Pancreas (tissue), 10 donors: ENCODE measurements around the gene ZNF462. TPM values are rescaled to one million over a fixed set of nuclear protein-coding genes. Genes with fewer than 3 reads are reported as not detected.
A peak's percentile ranks its signal among the peaks of the same experiment; 100 is the strongest.

Experiments
- ATAC-seq, 4 donors: fragments of 200-7000 bp; cut with Tn5 transposase; one replicate each; pipeline versions ENCODE4 v1.8.0 to v1.9.1; 2020; ENCODE audit warnings: mild to moderate bottlenecking in 4 of 4, moderate library complexity in 4 of 4
- DNase-seq, 6 donors: peaks; one replicate each; pipeline ENCODE4 v3.0.0-alpha.2; 2020
- FAIRE-seq: peaks from 2 replicates; lab custom pipeline; 2012; peaks lifted over from hg19 to GRCh38; lab: Jason Lieb, UNC
- H3K27ac ChIP-seq, 4 donors: fragments of 200-600 bp; sonication (generic); 1 replicate in 3 of 4; 2 replicates in 1 of 4; pipeline versions ENCODE4 v1.5.0 to v1.8.0; 2020
- H3K27me3 ChIP-seq, 4 donors: fragments of 200-600 bp; one replicate each; pipeline ENCODE4 v1.8.0; 2021
- H3K36me3 ChIP-seq, 3 donors: fragments of 200-600 bp; sonication (generic) in 1 of 3; one replicate each; pipeline versions ENCODE4 v1.5.0 to v1.8.0; 2020 to 2021
- H3K4me1 ChIP-seq, 3 donors: fragments of 200-600 bp; one replicate each; pipeline ENCODE4 v1.8.0; 2021
- H3K4me3 ChIP-seq, 4 donors: fragments of 200-600 bp; sonication (generic) in 2 of 4; one replicate each; pipeline versions ENCODE4 v1.5.0 to v1.8.0; 2020 to 2021
- H3K9me3 ChIP-seq, 4 donors: fragments of 200-600 bp; one replicate each; pipeline ENCODE4 v1.8.0; 2021
- WGBS, 2 donors: extraction: QIAGEN DNeasy Blood & Tissue Kit; methylation state at CpG; one replicate each; pipeline ENCODE4 v1.1.7; 2013; 5-methylcytosine and 5-hydroxymethylcytosine counted together
- intact Hi-C, 3 donors: fragments of 100-400 bp; cut with DNase I; formaldehyde crosslinking; loops; one replicate each; pipeline versions ENCODE4 v1.11.1 to v1.14.2; 2022
- polyA plus RNA-seq, 2 donors: library from polyadenylated mRNA; stranded (reverse); fragments of 200-250 nt; gene quantifications; one replicate each; pipeline ENCODE4 v1.2.3, GENCODE V29; 2013
- total RNA-seq, 6 donors: library from RNA; stranded (reverse); fragmentation: NEBNext Ultra II Directional in 4 of 6; extraction: Animal tissue kit (Norgen Biotek cat#: 25700) in 4 of 6; gene quantifications; one replicate each; pipeline versions ENCODE4 v1.2.1 to v1.2.4, GENCODE V29; 2021 to 2023
- TF ChIP-seq, protein P1 (sequence below), 4 donors: fragments of 200-600 bp; sonication (generic) in 3 of 4; IDR thresholded peaks; one replicate each; pipeline versions ENCODE4 v1.5.0 to v1.8.0; 2021; ENCODE audit warnings: antibody characterized with exemption in 4 of 4
- donor health status: healthy with polysubstance abuse.
- donor health status: DM: no; HTN: no; CAD: no; lungs with moderate emphysema.
- donor health status: DM: no; HTN: no; CAD: no.
- donor health status: control.
- donor health status: control.
- donor health status: Bipolar disorder and iron deficiency.
- donor health status: DM: yes; HTN: yes; CAD: no.
- donor health status: DM: no; HTN: no; CAD: no.
- donor health status: DM: no; HTN: no; CAD: no.
- donor health status: DM: yes; HTN: yes; CAD: no.

Gene ZNF462
- total and polyA plus RNA-seq, 8 donors = 1.6 to 12.6 (median 3.7) TPM

DNA sequence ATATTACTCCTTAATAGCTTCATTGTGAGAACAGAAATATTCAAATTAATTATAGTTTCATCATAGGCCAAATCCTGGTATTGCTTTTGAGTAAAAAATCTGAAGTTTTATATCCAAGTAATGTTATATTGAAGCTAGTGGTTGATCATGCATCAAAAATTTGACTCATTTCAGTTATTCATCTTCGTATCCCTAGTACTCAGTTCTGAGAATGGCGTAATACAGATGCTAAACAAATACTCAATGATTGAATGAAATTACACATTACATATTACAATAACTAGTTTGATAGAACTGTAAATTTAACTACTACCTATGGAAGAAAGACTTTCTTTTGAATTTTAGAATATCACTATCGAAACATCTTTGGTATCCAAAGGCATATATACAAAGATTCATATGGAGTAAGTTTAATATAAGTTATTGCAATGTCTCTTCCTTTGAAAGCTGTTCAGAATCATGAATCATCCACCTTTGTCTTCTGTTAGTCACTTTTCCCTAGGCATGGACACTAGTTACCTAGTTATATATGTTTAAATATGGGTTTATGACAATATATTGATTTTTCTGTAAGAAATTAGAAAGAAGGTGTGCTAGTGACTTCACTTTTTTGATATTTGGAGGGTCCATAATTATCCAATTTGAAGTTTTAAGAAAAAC lies 5.0 kb upstream of the ZNF462 start:
- TF ChIP-seq, protein P1, sequence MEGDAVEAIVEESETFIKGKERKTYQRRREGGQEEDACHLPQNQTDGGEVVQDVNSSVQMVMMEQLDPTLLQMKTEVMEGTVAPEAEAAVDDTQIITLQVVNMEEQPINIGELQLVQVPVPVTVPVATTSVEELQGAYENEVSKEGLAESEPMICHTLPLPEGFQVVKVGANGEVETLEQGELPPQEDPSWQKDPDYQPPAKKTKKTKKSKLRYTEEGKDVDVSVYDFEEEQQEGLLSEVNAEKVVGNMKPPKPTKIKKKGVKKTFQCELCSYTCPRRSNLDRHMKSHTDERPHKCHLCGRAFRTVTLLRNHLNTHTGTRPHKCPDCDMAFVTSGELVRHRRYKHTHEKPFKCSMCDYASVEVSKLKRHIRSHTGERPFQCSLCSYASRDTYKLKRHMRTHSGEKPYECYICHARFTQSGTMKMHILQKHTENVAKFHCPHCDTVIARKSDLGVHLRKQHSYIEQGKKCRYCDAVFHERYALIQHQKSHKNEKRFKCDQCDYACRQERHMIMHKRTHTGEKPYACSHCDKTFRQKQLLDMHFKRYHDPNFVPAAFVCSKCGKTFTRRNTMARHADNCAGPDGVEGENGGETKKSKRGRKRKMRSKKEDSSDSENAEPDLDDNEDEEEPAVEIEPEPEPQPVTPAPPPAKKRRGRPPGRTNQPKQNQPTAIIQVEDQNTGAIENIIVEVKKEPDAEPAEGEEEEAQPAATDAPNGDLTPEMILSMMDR (IDR thresholded peaks at IDR 0.05) = no peak
- Histone ChIP-seq H3K4me3 (no peak overlapping the region), H3K27ac (no peak overlapping the region), H3K4me1 (peaks cover 4 to 10% (median 9%) of the 10 kb centered on the region in 3 donors), H3K27me3 (peaks cover 0 to 31% (median 2%) of the 10 kb centered on the region in 4 donors), H3K9me3 (no peaks in the 10 kb centered on the region), H3K36me3 (no peaks in the 10 kb centered on the region)
- FAIRE-seq (peak; percentile 29), DNase-seq (no peak), ATAC-seq (no peak)
- intact Hi-C loops = no loop called here
- WGBS, 2 donors = 94 to 98% methylated on average over 3 of the region's 3 CpGs

DNA sequence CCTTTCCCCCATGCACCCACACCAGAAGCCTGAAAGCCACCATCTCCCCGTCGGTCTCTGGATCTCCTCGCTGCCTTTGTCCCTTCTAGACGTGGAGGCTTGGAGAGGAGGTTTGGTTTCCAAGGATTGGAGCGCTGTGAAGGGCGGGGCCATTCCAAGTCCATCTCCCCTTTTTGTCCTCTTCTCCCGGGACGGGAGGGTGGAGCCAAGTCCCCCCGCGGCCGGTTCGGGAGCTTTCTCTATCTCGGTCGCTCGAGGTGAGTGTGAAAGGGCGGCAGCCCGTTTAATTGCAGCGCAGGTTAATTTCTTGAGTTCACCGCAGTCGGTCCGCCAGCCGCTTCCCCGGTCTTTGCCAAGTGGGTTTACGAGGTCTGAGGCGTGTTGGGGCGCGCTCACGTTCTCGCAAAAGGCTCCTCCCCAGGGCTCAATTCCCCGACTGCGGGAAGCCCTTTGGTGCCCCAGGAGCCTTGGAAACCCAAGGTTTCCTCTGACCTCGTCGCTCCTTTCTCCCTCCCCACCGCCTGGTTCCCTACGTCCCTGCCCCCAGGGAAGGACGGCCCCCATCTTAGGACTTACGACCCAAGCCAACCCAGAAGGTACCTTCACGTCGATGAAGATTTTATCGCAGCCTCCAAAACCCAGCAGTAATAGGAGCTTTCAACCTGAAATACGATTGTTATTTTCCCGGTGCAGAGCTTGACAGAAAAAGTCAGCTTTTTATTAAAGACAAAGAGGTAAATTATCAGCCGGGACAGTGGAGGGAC lies 2.8 kb upstream of the ZNF462 start:
- ATAC-seq (peak in 1 of 4 donors; percentile 1), DNase-seq (peak in 4 of 6 donors; percentile 13 to 67 (median 40)), FAIRE-seq (no peak)
- 4 to 5% methylated on average over 43 of the region's 43 CpGs for WGBS, 2 donors
- TF ChIP-seq, protein P1 (IDR thresholded peaks at IDR 0.05) = no peak
- H3K36me3 ChIP-seq = no peaks in the 10 kb centered on the region
- H3K27me3 ChIP-seq = peaks cover 0 to 31% (median 2%) of the 10 kb centered on the region in 4 donors
- no peaks in the 10 kb centered on the region for H3K9me3 ChIP-seq
- intact Hi-C loops = no loop called here
- H3K4me3 ChIP-seq = peak overlapping the region; percentile 22 to 59 (median 46)
- peaks cover 4 to 10% (median 9%) of the 10 kb centered on the region in 3 donors for H3K4me1 ChIP-seq
- peak overlapping the region in 1 of 4 donors; percentile 33 for H3K27ac ChIP-seq

DNA sequence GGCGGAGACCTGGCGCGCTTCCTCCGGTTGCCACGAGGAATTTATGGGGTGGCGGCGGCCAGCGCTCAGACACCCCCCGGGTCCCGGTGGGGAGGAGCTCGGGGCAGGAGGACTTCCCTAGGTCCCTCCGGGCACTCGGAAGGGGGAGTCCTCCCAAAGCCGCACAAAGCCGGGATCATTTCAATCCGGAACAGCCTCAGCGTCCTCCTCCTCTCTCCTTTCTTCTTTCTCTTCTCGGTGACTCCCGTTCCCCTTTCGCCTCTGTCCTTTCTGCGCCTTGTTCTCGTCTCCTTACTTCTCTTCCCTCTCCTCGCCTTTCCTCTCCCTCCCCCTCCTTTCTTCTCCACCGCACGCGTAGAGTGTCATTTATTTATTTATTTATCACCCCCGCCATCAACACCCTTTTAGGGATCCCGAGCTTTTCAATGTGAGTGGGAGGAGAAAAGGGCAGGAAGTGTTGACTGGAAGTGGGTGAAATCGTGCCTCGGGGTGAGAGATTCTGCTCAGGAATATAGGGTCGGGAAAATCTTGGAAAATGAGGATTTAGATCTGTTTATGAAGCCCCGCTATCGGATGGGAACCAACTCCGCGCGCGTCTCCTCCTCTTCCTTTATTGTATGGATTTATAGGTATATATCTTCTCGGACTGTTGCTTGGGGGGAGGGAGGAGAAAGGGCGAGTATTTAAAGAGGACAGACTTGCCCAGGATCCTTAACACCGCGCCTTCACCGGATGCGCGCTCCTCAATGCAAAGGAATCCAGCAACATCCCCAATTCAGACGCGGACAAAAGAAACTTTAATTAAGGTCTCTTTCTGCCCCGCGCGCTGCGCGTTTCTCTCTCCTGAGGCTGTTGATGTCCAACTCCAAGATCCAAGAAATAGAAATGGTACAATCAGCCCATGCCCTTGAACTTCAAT lies 2.0 kb upstream of the ZNF462 start:
- FAIRE-seq = no peak
- Histone ChIP-seq H3K36me3 (no peaks in the 10 kb centered on the region), H3K27ac (peak overlapping the region in 1 of 4 donors; percentile 33), H3K4me1 (peaks cover 4 to 10% (median 9%) of the 10 kb centered on the region in 3 donors), H3K27me3 (peaks cover 0 to 31% (median 2%) of the 10 kb centered on the region in 4 donors), H3K9me3 (no peaks in the 10 kb centered on the region), H3K4me3 (peak overlapping the region; percentile 22 to 59 (median 46))
- peak in 3 of 4 donors; percentile 11 to 30 (median 13) for ATAC-seq
- TF ChIP-seq, protein P1 (IDR thresholded peaks at IDR 0.05) = no peak
- peak in 4 of 6 donors; percentile 13 to 58 (median 29) for DNase-seq
- intact Hi-C loops = no loop called here
- WGBS, 2 donors = 1 to 2% methylated on average over 48 to 51 of the region's 51 CpGs

DNA sequence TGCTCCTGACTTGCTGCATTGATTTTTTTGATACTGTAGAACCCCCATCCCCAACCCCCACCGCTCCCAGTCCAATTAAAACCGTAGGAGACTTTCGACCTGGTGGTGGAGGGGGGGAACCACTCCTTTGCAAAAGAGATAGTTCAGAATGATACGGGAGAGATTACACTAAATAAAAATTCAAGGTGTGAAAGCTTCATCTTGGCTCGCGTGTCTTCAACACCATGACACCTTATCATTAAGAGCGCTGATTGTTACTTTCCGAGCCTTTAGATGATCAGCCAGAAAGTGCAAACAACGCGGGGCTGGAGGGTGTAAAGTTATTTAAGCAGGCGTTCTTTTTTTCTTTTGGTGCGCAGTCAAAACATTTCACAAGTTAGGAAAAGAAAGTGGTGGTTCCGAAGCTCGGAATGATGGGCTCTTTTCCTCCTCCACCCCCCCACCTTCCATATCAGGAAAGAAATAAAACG lies 1.3 kb upstream of the ZNF462 start:
- Histone ChIP-seq H3K9me3 (no peaks in the 10 kb centered on the region), H3K4me3 (peak overlapping the region; percentile 24 to 59 (median 38)), H3K36me3 (no peaks in the 10 kb centered on the region), H3K4me1 (peaks cover 4 to 10% (median 9%) of the 10 kb centered on the region in 3 donors), H3K27ac (no peak overlapping the region), H3K27me3 (peaks cover 0 to 31% (median 2%) of the 10 kb centered on the region in 4 donors)
- DNase-seq (no peak), ATAC-seq (no peak), FAIRE-seq (no peak)
- intact Hi-C loops = no loop called here
- WGBS, 2 donors = 0 to 2% methylated on average over 15 of the region's 15 CpGs
- TF ChIP-seq, protein P1 (IDR thresholded peaks at IDR 0.05) = no peak
